Activated CD4-positive, alpha-beta T cell treated with anti-CD3 and anti-CD28 coated beads for 48 hours (primary cell): ENCODE results near the gene MSI2.
A peak's percentile ranks its signal among the peaks of the same experiment; 100 is the strongest.

Source experiments
- DNase-seq: peaks from one replicate; pipeline ENCODE4 v3.0.0-alpha.2; 2020

The MSI2 gene

GRCh38 chr17:57678393-57678792 lies 422.1 kb downstream of the MSI2 start:
- no peak for DNase-seq

GRCh38 chr17:57679356-57679755 lies 423.0 kb downstream of the MSI2 start:
- no peak for DNase-seq

GRCh38 chr17:57679906-57680695 lies 423.8 kb downstream of the MSI2 start:
- DNase-seq = no peak

GRCh38 chr17:57682701-57683100 lies 426.4 kb downstream of the MSI2 start:
- no peak for DNase-seq

GRCh38 chr17:57684711-57685498 lies 428.6 kb downstream of the MSI2 start:
- no peak for DNase-seq

GRCh38 chr17:57685499-57686132 lies 429.3 kb downstream of the MSI2 start:
- DNase-seq = no peak

GRCh38 chr17:57687642-57688041 lies 431.3 kb downstream of the MSI2 start:
- DNase-seq = no peak

- DNase-seq = no peak
Observed at GRCh38 chr17:57689254-57689653, 432.9 kb downstream of the MSI2 start.

- DNase-seq = no peak
Observed at GRCh38 chr17:57691939-57692338, 435.6 kb downstream of the MSI2 start.

GRCh38 chr17:57692770-57693169 lies 436.4 kb downstream of the MSI2 start:
- no peak for DNase-seq

GRCh38 chr17:57694051-57694450 lies 437.7 kb downstream of the MSI2 start:
- DNase-seq = no peak

GRCh38 chr17:57696050-57696449 lies 439.7 kb downstream of the MSI2 start:
- DNase-seq = no peak

- DNase-seq = no peak
Observed at GRCh38 chr17:57697197-57697596, 440.9 kb downstream of the MSI2 start.

GRCh38 chr17:57697891-57698711 lies 441.8 kb downstream of the MSI2 start:
- DNase-seq = peak; percentile 32

- no peak for DNase-seq
Observed at GRCh38 chr17:57699751-57700219, 443.5 kb downstream of the MSI2 start.

GRCh38 chr17:57701124-57701523 lies 444.8 kb downstream of the MSI2 start:
- no peak for DNase-seq

- no peak for DNase-seq
Observed at GRCh38 chr17:57703273-57703672, 446.9 kb downstream of the MSI2 start.

- no peak for DNase-seq
Observed at GRCh38 chr17:57704448-57704847, 448.1 kb downstream of the MSI2 start.

- no peak for DNase-seq
Observed at GRCh38 chr17:57705921-57706695, 449.8 kb downstream of the MSI2 start.

GRCh38 chr17:57706761-57707160 lies 450.4 kb downstream of the MSI2 start:
- DNase-seq = no peak

- DNase-seq = no peak
Observed at GRCh38 chr17:57707892-57708291, 451.6 kb downstream of the MSI2 start.

- DNase-seq = no peak
Observed at GRCh38 chr17:57708410-57708809, 452.1 kb downstream of the MSI2 start.
